Measurements from ENCODE around the gene OSM.

GRCh38 chr22:30244641-30245040, 22.0 kb downstream of the OSM start:
- TF ChIP-seq GATA3 (IDR thresholded peaks at IDR 0.05; ENCODE audit: low read depth, low read length) (no peak), GATA2 (IDR thresholded peaks at IDR 0.05; ENCODE audit: low read depth, low read length) (no peak)
